AG08396 (cell line): Measurements from ENCODE around the gene SLIT3.

Experiments
- DNase-seq: peaks from one replicate; pipeline ENCODE4 v3.0.0; 2012; ENCODE audit warnings: low spot score, mixed read lengths

The SLIT3 gene

GRCh38 chr5:168798065-168799023, 502.6 kb downstream of the SLIT3 start:
- DNase-seq = no peak

- no peak for DNase-seq
These were observed 504.1 kb downstream of the SLIT3 start for GRCh38 chr5:168796593-168797580.

DNA sequence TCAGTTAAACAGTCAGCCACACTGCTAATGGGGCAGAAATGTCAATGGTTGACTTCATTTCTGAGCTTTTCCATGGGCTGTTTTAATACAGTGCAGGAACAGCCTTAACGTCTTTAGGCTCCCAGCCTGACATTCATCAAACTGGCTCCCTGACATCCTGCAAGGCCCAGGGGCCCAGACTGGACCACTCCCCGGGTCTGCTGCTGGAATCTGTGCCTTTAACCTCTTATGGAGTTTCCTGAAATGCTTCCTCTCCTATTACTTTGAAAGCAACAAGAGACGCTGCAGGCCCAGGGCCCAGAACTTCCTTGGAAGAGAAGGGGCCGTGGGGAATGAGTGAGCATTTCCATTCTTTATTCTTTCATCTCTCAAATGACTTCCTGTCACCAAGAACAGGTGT, 504.9 kb downstream of the SLIT3 start:
- no peak for DNase-seq

- peak; percentile 40 for DNase-seq
These were observed 506.8 kb downstream of the SLIT3 start for GRCh38 chr5:168793841-168794837.

- DNase-seq = no peak
These were observed 508.3 kb downstream of the SLIT3 start for GRCh38 chr5:168792678-168793077.

DNA sequence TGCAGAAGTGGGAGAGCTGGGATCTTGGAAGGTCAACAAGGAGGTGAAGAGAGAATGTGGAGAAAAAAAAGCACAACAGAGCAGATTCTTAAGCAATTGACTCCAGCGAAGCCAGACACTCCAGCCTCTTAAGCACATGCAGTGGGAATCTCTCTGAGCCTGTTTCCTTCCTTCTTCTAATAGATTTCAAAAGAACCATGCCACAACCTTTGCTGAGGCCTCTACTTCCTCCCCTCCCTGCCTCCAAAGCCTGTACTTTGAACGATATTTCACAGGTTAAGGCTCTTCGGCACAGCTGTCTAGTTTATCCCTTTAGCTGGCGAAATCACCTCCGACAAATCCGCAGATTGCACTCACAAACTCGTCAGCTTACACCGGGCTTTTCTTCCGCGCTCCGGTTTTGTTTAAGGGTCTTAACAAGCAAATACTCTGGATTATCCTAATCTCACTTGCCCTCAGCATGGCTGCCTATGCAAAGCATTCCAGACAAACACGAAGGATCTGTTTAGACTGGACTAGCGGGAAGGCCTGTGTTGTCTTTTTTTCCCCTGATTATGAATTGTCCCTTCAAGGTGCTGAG, 510.2 kb downstream of the SLIT3 start:
- no peak for DNase-seq

GRCh38 chr5:168790002-168790635, 510.8 kb downstream of the SLIT3 start:
- no peak for DNase-seq

GRCh38 chr5:168788786-168789185, 512.2 kb downstream of the SLIT3 start:
- no peak for DNase-seq

DNA sequence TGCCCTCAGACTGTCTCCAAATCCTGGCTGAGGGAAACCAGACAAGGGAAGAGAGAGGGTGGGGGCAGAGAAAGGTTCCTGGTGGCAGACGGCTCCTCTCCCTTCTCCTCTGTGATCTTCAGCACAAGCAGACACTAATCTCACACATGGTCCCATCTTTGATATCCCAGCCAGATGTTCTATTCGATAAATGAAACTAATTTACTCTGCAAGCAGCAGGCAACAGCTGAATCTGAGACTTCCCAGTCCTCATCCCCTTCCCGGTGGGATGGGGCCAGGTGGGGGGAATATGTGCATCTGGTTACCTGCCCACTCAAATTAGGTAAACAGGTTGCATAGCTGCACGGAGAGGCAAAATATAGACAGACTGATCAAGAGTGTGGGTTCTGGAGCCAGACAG, 512.8 kb downstream of the SLIT3 start:
- DNase-seq = no peak

DNA sequence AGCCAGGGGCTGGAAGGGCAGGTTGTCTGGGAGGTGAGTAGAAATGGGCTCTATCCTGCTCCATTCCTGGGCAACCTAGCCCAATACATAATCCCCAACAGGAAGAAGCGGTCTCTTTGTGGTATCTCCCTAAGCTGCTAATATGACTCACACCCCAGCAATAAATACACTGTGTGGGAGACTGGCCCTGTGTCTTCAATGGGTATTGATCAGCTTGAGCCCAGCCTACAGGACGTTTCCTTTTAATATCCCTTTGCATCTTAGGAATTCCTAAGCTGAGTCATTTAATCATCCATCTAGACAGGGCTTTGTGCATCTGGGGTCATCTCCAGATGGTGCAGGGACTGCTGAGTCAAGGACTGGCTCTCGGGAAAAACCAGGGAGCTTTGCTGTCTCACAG, 514.8 kb downstream of the SLIT3 start:
- no peak for DNase-seq

- no peak for DNase-seq
These were observed 516.5 kb downstream of the SLIT3 start for GRCh38 chr5:168784454-168784853.

- no peak for DNase-seq
These were observed 518.9 kb downstream of the SLIT3 start for GRCh38 chr5:168781941-168782571.

GRCh38 chr5:168780888-168781287, 520.1 kb downstream of the SLIT3 start:
- DNase-seq = no peak

GRCh38 chr5:168779333-168779732, 521.6 kb downstream of the SLIT3 start:
- DNase-seq = no peak

DNA sequence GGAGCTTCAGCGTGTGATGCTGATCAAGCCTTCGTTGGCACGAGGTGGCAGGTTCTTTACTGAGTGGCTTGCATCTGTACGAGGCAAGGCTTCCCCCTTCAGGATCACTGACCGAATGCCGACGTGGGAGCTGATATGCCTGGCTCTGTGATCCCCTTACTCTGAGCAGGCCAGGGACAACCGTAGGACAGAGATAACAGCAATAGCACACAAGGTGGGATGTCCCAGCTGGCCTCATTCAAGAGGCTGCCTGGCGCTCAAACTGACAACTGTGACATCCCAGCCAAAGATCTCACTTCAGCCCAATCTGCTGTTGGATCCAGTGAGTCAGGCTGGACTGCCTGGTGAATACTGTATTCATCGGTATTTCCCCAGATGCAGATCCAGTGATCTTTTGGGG, 522.4 kb downstream of the SLIT3 start:
- no peak for DNase-seq

GRCh38 chr5:168777651-168778050, 523.3 kb downstream of the SLIT3 start:
- no peak for DNase-seq

DNA sequence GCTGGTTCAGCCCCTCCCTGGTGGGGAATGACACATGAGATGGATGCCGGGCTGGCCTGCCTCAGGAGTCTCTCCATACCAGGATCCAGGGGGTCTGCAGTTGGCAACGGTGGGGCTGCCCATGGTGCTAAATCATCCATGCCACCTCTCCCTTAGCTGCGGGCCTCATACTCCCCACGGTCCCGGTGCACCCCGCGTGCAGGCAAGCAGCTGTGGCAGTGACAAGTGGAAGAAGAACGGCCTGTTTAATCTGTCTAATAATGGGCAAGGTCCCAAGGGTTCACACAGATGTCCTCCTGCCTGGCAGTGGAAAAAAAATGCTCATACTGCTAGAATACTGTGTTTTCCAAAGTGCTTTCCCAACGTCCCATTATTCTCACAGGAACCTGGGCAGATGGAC, 524.9 kb downstream of the SLIT3 start:
- no peak for DNase-seq

- DNase-seq = no peak
These were observed 527.7 kb downstream of the SLIT3 start for GRCh38 chr5:168773226-168773625.

GRCh38 chr5:168772316-168772961, 528.5 kb downstream of the SLIT3 start:
- DNase-seq = no peak

GRCh38 chr5:168771678-168772077, 529.3 kb downstream of the SLIT3 start:
- no peak for DNase-seq
